ENCODE results near the gene ARID1B. TPM values are rescaled to one million over a fixed set of nuclear protein-coding genes. Genes with fewer than 3 reads are reported as not detected.

ARID1B gene
- total RNA-seq, 5 donors from 2014 or later (not counting 1 experiment from before 2014, with no cell fraction given): 103 to 161 (median 108) TPM

GRCh38 chr6:156787569-156788492 is 10.7 kb downstream of the ARID1B start:
- peak overlapping the region in 1 of 3 donors; percentile 30 for H3K4me3 Mint-ChIP-seq
- DNase-seq: no peak
- H3K4me1 Mint-ChIP-seq: peaks cover 92 to 94% (median 93%) of the 10 kb centered on the region in 3 donors
- ChIA-PET POLR2A (interaction anchor here (0.6 kb wide), 2 partner anchors 11 to 178 kb away, joined by 3 read pairs; partner anchors contain the start of gene ARID1B (in 1 of the 2)), CTCF (interaction anchor here in 1 of 2 donors (0.5 kb wide), 1 partner anchor 12 kb away, joined by 6 read pairs; no protein-coding TSS in a partner anchor)
- H3K27ac Mint-ChIP-seq: no peak overlapping the region
- H3K36me3 Mint-ChIP-seq: peaks cover 17% of the 10 kb centered on the region
- no peaks in the 10 kb centered on the region for H3K9me3 ChIP-seq
- no peaks in the 10 kb centered on the region for H3K36me3 ChIP-seq (ENCODE audit: control insufficient read depth in 2 of 2, extremely low read depth in 1 of 2, insufficient read depth in 1 of 2, low read length in 1 of 2)
- peaks cover 32 to 36% of the 10 kb centered on the region in 2 experiments for H3K4me1 ChIP-seq (ENCODE audit: control insufficient read depth in 1 of 2, extremely low read depth in 1 of 2, insufficient read depth in 2 of 2, low read length in 2 of 2)
- 80% methylated on average over 1 of the region's 5 CpGs for WGBS (ENCODE audit: insufficient coverage)
- no peaks in the 10 kb centered on the region for H3K27me3 Mint-ChIP-seq
- H3K27ac ChIP-seq (ENCODE audit: low read length): no peak overlapping the region
- H3K4me3 ChIP-seq (ENCODE audit: control insufficient read depth in 1 of 2, extremely low read depth in 1 of 2, low read length in 1 of 2): no peak overlapping the region
- no peak for ATAC-seq (replicated peaks in 1 of 4)
- no peaks in the 10 kb centered on the region for H3K9me3 Mint-ChIP-seq
- H3K27me3 ChIP-seq (replicated peaks in 1 of 2; ENCODE audit: control insufficient read depth in 2 of 2, extremely low read depth in 1 of 2, insufficient read depth in 2 of 2, low read length in 1 of 2): no peaks in the 10 kb centered on the region

- Histone ChIP-seq H3K27me3 (replicated peaks in 1 of 2; ENCODE audit: control insufficient read depth in 2 of 2, extremely low read depth in 1 of 2, insufficient read depth in 2 of 2, low read length in 1 of 2) (no peaks in the 10 kb centered on the region), H3K9me3 (no peaks in the 10 kb centered on the region), H3K4me1 (ENCODE audit: control insufficient read depth in 1 of 2, extremely low read depth in 1 of 2, insufficient read depth in 2 of 2, low read length in 2 of 2) (peaks cover 23 to 42% of the 10 kb centered on the region in 2 experiments), H3K36me3 (ENCODE audit: control insufficient read depth in 2 of 2, extremely low read depth in 1 of 2, insufficient read depth in 1 of 2, low read length in 1 of 2) (no peaks in the 10 kb centered on the region), H3K4me3 (ENCODE audit: control insufficient read depth in 1 of 2, extremely low read depth in 1 of 2, low read length in 1 of 2) (no peak overlapping the region), H3K27ac (ENCODE audit: low read length) (no peak overlapping the region)
- ATAC-seq (replicated peaks in 1 of 4) (no peak), DNase-seq (no peak)
- H3K9me3 Mint-ChIP-seq: no peaks in the 10 kb centered on the region
- H3K36me3 Mint-ChIP-seq: peaks cover 17% of the 10 kb centered on the region
- no CpG with 5 or more reads among the region's 7 CpGs for WGBS (ENCODE audit: insufficient coverage)
- no peak overlapping the region for H3K27ac Mint-ChIP-seq
- peak overlapping the region in 1 of 3 donors; percentile 14 for H3K4me3 Mint-ChIP-seq
- POLR2A ChIA-PET: interaction anchor here in 1 of 2 donors (0.6 kb wide), 1 partner anchor 63 kb away, joined by 4 read pairs; no protein-coding TSS in a partner anchor
- CTCF ChIA-PET: interaction anchor here in 1 of 2 donors (0.7 to 1.3 kb wide), 2 partner anchors 16 to 18 kb away, joined by 3 read pairs; no protein-coding TSS in a partner anchor
- H3K27me3 Mint-ChIP-seq: no peaks in the 10 kb centered on the region
- H3K4me1 Mint-ChIP-seq: peaks cover 85 to 95% (median 94%) of the 10 kb centered on the region in 3 donors
Observed at GRCh38 chr6:156789081-156789943, 12.1 kb downstream of the ARID1B start.

DNA sequence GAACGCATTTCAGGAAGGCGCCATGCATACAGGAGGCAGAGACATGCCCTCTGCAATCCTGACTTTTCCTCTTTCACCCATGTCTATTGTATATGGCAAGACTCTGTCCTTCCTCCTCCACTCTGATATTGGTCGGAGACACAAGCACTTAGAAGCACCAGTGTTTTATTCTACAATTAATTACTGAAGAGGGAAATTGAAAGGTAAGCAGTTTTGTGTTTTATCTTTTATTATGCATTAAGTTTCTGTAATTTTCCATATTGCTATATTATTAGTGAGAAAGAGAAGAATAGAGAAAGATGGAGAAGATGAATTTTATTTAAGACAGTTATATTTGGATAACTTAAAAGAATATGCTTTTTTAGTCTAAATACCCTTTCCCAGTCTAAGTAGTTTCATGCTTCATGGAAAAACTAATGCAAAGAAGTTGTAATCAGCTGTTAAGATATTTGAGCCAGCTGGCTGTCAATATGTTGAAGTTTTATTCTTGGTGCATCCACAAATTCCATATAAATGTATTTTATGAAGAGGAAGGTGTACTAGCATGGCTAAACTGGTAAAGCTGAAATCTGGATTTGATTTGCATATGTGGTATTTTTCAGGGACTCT is 13.6 kb downstream of the ARID1B start:
- DNase-seq (no peak), ATAC-seq (replicated peaks in 1 of 4) (no peak)
- Mint-ChIP-seq H3K9me3 (no peaks in the 10 kb centered on the region), H3K27me3 (no peaks in the 10 kb centered on the region), H3K27ac (no peak overlapping the region), H3K4me3 (peak overlapping the region; percentile 2 to 39 (median 25)), H3K4me1 (peaks cover 84 to 98% (median 97%) of the 10 kb centered on the region in 3 donors), H3K36me3 (peaks cover 7% of the 10 kb centered on the region)
- peaks cover 23 to 57% of the 10 kb centered on the region in 2 experiments for H3K4me1 ChIP-seq (ENCODE audit: control insufficient read depth in 1 of 2, extremely low read depth in 1 of 2, insufficient read depth in 2 of 2, low read length in 2 of 2)
- no peak overlapping the region for H3K27ac ChIP-seq (ENCODE audit: low read length)
- no peaks in the 10 kb centered on the region for H3K9me3 ChIP-seq
- no CpG with 5 or more reads among the region's 3 CpGs for WGBS (ENCODE audit: insufficient coverage)
- H3K36me3 ChIP-seq (ENCODE audit: control insufficient read depth in 2 of 2, extremely low read depth in 1 of 2, insufficient read depth in 1 of 2, low read length in 1 of 2): no peaks in the 10 kb centered on the region
- POLR2A ChIA-PET: interaction anchor here in 1 of 2 donors (0.5 kb wide), 1 partner anchor 22 kb away, joined by 3 read pairs; no protein-coding TSS in a partner anchor
- no peak overlapping the region for H3K4me3 ChIP-seq (ENCODE audit: control insufficient read depth in 1 of 2, extremely low read depth in 1 of 2, low read length in 1 of 2)
- CTCF ChIA-PET: interaction anchor here in 1 of 2 donors (0.6 to 1.7 kb wide), 2 partner anchors 11 to 13 kb away, joined by 4 read pairs; no protein-coding TSS in a partner anchor
- H3K27me3 ChIP-seq (replicated peaks in 1 of 2; ENCODE audit: control insufficient read depth in 2 of 2, extremely low read depth in 1 of 2, insufficient read depth in 2 of 2, low read length in 1 of 2): no peaks in the 10 kb centered on the region

- H3K9me3 Mint-ChIP-seq: no peaks in the 10 kb centered on the region
- Histone ChIP-seq H3K27ac (ENCODE audit: low read length) (no peak overlapping the region), H3K27me3 (replicated peaks in 1 of 2; ENCODE audit: control insufficient read depth in 2 of 2, extremely low read depth in 1 of 2, insufficient read depth in 2 of 2, low read length in 1 of 2) (no peaks in the 10 kb centered on the region), H3K9me3 (no peaks in the 10 kb centered on the region), H3K4me3 (ENCODE audit: control insufficient read depth in 1 of 2, extremely low read depth in 1 of 2, low read length in 1 of 2) (no peak overlapping the region), H3K4me1 (ENCODE audit: control insufficient read depth in 1 of 2, extremely low read depth in 1 of 2, insufficient read depth in 2 of 2, low read length in 2 of 2) (peaks cover 21 to 59% of the 10 kb centered on the region in 2 experiments), H3K36me3 (ENCODE audit: control insufficient read depth in 2 of 2, extremely low read depth in 1 of 2, insufficient read depth in 1 of 2, low read length in 1 of 2) (no peaks in the 10 kb centered on the region)
- WGBS (ENCODE audit: insufficient coverage): 65% methylated on average over 7 of the region's 10 CpGs
- CTCF ChIA-PET: interaction anchor here in 1 of 2 donors (0.6 to 1.7 kb wide), 2 partner anchors 11 to 12 kb away, joined by 4 read pairs; no protein-coding TSS in a partner anchor
- DNase-seq: peak in 14 of 35 experiments; percentile 14 to 79 (median 32)
- H3K27me3 Mint-ChIP-seq: no peaks in the 10 kb centered on the region
- POLR2A ChIA-PET: interaction anchor here in 1 of 2 donors (0.5 to 1.0 kb wide), 2 partner anchors 11 to 22 kb away, joined by 3 read pairs; no protein-coding TSS in a partner anchor
- H3K36me3 Mint-ChIP-seq: peaks cover 3% of the 10 kb centered on the region
- H3K4me3 Mint-ChIP-seq: peak overlapping the region; percentile 2 to 39 (median 8)
- H3K4me1 Mint-ChIP-seq: peaks cover 84 to 99% (median 97%) of the 10 kb centered on the region in 3 donors
- ATAC-seq (replicated peaks in 1 of 4): peak; percentile 74 to 93 (median 82)
- no peak overlapping the region for H3K27ac Mint-ChIP-seq
Observed at GRCh38 chr6:156791320-156791850, 14.2 kb downstream of the ARID1B start.

GRCh38 chr6:156793200-156793599 is 16.0 kb downstream of the ARID1B start:
- H3K27ac Mint-ChIP-seq: no peak overlapping the region
- no peak overlapping the region for H3K27ac ChIP-seq (ENCODE audit: low read length)
- H3K4me3 ChIP-seq (ENCODE audit: control insufficient read depth in 1 of 2, extremely low read depth in 1 of 2, low read length in 1 of 2): no peak overlapping the region
- H3K36me3 Mint-ChIP-seq: peaks cover 9% of the 10 kb centered on the region
- ChIA-PET CTCF (no interaction called here), POLR2A (no interaction called here)
- no peaks in the 10 kb centered on the region for H3K36me3 ChIP-seq (ENCODE audit: control insufficient read depth in 2 of 2, extremely low read depth in 1 of 2, insufficient read depth in 1 of 2, low read length in 1 of 2)
- ATAC-seq (replicated peaks in 1 of 4) (no peak), DNase-seq (no peak)
- H3K9me3 Mint-ChIP-seq: no peaks in the 10 kb centered on the region
- H3K4me1 Mint-ChIP-seq: peaks cover 85 to 99% (median 98%) of the 10 kb centered on the region in 3 donors
- WGBS (ENCODE audit: insufficient coverage): 90% methylated on average over 5 of the region's 6 CpGs
- H3K9me3 ChIP-seq: no peaks in the 10 kb centered on the region
- peak overlapping the region in 1 of 3 donors; percentile 8 for H3K4me3 Mint-ChIP-seq
- peaks cover 18 to 65% of the 10 kb centered on the region in 2 experiments for H3K4me1 ChIP-seq (ENCODE audit: control insufficient read depth in 1 of 2, extremely low read depth in 1 of 2, insufficient read depth in 2 of 2, low read length in 2 of 2)
- H3K27me3 Mint-ChIP-seq: no peaks in the 10 kb centered on the region
- H3K27me3 ChIP-seq (replicated peaks in 1 of 2; ENCODE audit: control insufficient read depth in 2 of 2, extremely low read depth in 1 of 2, insufficient read depth in 2 of 2, low read length in 1 of 2): no peaks in the 10 kb centered on the region

All from T-cell (primary cell).